HG03457 (cell line): ENCODE results near the gene SP100.
"Not testable (repeated sequence)": the region's sequence is repeated elsewhere in the genome, so short reads cannot be mapped to it uniquely, and the experiment has no call there.

ENCODE experiments used
- ATAC-seq: cut with Tn5 transposase; IDR thresholded peaks from one replicate; pipeline ENCODE4 v1.9.1; 2021; ENCODE audit warnings: moderate number of reproducible peaks; ENCODE audit not compliant: unreplicated experiment

The SP100 gene

DNA sequence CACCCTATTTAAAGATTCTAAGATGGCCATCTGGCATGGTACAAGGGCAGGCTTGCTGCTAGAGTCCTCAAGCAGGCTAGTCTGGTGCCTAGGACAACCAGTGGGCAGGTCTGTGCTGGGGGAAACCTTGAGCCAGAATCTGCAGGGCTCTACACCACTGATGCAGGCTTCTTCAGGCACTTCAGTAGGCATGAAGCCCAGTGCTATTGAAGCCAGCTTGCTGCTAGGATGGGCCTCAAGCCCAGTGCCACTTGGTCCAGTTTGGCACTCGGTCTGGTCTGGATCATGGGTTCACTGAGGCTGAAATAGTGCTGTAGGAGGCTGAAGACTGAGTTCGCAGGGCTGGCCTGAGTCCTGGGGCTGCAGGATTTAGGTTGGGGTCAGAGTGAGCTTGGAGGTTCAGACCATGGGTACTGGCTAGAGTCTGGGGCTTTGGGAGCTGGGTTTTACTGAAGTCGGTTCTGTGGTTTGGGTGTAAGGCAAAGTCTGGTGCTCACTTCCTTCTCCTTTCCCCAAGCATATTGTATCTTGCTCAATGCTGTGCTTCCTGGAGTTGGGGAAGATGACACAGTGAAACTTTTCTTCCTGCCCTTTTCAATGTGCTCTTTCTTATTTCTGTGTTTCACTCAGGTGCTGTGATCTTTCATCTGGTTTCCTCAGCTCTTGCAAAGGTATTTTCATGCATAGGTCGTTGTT is 41.2 kb downstream of the SP100 start:
- no peak for ATAC-seq

- no peak for ATAC-seq
Observed at GRCh38 chr2:230457793-230458192, 41.8 kb downstream of the SP100 start.

GRCh38 chr2:230459216-230459615 is 43.2 kb downstream of the SP100 start:
- ATAC-seq: no peak

- ATAC-seq: no peak
Observed at GRCh38 chr2:230471074-230471473, 55.1 kb downstream of the SP100 start.

DNA sequence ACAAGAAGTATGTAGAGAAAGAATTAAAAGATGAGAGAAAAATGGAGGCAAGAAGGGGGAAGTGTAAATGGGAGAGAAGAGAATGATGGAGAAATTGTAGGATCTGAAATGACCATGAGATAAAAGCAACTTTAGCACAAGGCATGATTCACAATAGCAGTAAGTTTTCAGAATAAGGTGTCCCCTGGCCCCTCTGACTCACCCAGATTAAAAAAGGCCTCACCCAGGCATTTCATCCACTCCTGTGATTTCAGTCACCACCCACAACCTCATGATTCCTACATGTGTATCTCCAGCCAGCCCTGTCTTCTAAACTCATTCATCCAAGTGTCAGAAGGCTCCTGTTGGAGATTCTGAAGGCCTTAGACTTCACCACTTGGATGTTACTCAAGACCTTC is 56.6 kb downstream of the SP100 start:
- ATAC-seq: no peak

DNA sequence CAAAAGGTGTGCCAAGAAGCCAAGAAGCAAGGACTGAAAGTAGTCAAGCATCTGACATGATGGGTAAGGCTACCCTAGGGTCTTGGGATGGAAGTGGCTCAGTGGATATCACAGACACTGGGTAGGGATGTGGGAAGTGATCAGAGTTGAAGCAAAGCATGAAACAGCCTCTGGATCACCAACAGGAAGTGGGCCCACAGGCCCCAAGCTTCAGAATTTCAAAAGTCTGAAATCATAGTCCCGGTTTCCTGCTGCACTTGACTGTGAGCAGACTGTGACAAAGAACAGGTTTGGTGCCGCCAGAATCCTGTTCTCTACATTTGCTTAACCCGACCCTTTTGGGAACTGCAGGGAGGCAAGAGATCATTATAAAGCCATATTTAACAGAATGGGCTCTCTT is 57.4 kb downstream of the SP100 start:
- ATAC-seq: no peak

GRCh38 chr2:230475143-230475542 is 59.1 kb downstream of the SP100 start:
- ATAC-seq: no peak

DNA sequence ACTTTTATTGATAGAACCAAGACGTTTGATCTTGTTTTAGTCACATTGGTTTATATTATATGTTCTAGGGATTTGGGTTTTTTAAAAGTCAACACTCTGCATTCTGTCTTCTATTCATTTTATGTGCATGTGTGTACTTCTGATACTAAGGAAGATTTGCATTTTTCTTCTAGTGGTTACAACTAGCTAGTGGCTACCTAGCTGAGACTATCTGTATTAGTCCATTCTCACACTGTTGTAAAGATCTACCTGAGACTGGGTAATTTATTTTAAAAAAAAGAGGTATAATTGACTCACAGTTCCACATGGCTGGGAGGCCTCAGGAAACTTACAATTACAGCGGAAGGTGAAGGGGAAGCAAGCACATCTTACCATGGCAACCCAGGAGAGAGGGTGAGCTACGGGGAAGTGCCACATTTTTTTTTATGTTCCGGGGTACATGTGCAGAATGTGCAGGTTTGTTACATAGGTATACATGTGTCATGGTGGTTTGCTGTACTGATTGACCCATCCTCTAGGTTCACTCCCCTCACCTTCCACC is 69.9 kb downstream of the SP100 start:
- no peak for ATAC-seq

- not testable (repeated sequence) for ATAC-seq
Observed at GRCh38 chr2:230491219-230491618, 75.2 kb downstream of the SP100 start.

GRCh38 chr2:230492107-230492506 is 76.1 kb downstream of the SP100 start:
- no peak for ATAC-seq

- ATAC-seq: no peak
Observed at GRCh38 chr2:230494980-230495379, 79.0 kb downstream of the SP100 start.

GRCh38 chr2:230496891-230497290 is 80.9 kb downstream of the SP100 start:
- no peak for ATAC-seq

DNA sequence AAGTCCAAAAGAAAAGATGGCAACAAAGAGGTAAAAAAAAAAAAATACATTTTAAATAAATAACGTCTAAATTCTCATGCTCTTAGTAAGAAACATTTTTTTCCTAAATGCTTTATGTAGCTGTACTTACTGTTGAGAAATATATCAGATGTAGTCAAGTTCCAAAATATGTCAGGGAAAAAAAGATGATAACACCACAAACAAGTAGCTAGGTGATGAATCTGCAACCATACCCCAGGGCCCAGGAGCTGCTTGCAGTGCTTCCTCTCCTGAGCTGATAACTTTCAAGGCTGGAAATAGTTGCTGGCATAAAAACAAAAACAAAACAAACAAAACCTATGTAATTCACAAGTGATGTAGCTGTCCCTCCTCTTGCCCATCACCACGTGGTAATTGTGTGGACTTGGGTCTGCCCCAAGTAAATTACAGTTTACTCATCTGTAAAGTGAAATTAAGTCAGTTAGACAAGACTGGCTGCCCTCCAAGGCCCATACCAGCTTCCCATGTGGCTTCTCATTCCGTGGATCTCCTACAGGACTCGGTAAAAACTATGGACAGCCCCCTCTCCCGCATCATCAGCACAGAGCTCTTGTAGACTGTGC is 82.6 kb downstream of the SP100 start:
- no peak for ATAC-seq

GRCh38 chr2:230502593-230502992 is 86.6 kb downstream of the SP100 start:
- ATAC-seq: no peak

GRCh38 chr2:230503798-230504197 is 87.8 kb downstream of the SP100 start:
- no peak for ATAC-seq

- ATAC-seq: no peak
Observed at GRCh38 chr2:230505162-230505561, 89.2 kb downstream of the SP100 start.

- ATAC-seq: no peak
Observed at GRCh38 chr2:230512955-230513748, 97.2 kb downstream of the SP100 start.

GRCh38 chr2:230520061-230520874 is 104.3 kb downstream of the SP100 start:
- ATAC-seq: no peak

DNA sequence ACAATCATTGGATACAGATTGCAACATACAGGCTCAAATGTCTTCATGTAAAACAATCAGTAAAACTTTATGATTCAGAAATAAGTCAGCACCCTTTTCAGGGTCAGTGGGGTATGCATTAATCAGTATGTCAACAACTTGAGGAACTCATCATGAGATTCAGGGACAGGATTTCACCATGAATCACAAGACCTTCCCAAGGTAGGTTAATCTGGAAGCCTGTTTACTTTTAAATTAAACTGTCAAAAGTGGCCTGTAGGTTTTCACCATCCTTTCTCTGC is 104.8 kb downstream of the SP100 start:
- no peak for ATAC-seq

DNA sequence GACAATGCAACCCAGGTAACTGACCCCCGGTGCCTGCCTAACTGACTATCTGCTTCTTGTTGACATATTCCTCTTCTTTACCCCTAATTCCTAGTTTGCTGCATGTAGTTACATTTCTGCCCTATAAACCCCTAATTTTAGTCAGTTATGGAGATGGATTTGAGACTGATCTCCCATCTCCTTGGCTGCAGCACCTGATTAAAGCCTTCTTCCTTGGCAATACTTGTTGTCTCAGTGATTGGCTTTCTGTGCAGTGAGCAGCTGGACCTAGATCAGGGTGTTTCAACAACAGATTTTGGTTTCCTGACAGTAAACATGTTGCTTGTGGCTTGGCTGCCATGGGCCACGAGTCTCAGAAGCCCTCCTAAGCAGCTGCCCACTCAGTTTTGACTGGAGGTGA is 105.4 kb downstream of the SP100 start:
- no peak for ATAC-seq

GRCh38 chr2:230525682-230526081 is 109.7 kb downstream of the SP100 start:
- no peak for ATAC-seq
